ENCODE results near the gene TCN1. TPM values are rescaled to one million over a fixed set of nuclear protein-coding genes. Genes with fewer than 3 reads are reported as not detected.
"Not testable (repeated sequence)": the region's sequence is repeated elsewhere in the genome, so short reads cannot be mapped to it uniquely, and the experiment has no call there.

Gene TCN1
- total and polyA plus RNA-seq, 2 donors, result 1.4 to 2.1 TPM

- H3K4me3 ChIP-seq (ENCODE audit: low read length in 2 of 2), result no peak overlapping the region
- no peaks in the 10 kb centered on the region for H3K9me3 ChIP-seq (ENCODE audit: control insufficient read depth in 2 of 2, insufficient read depth in 1 of 2, low read length in 1 of 2)
- DNase-seq (ENCODE audit: low read depth in 6 of 9, low spot score in 9 of 9), result no peak
- H3K27me3 ChIP-seq (ENCODE audit: control insufficient read depth in 2 of 2, insufficient read depth in 1 of 2, low read length in 1 of 2), result no peaks in the 10 kb centered on the region
- no peaks in the 10 kb centered on the region for H3K36me3 ChIP-seq (ENCODE audit: control insufficient read depth in 2 of 2, insufficient read depth in 2 of 2, low read length in 1 of 2)
- WGBS, result 96% methylated on average over 1 of the region's 1 CpG
- H3K4me1 ChIP-seq (ENCODE audit: control insufficient read depth in 2 of 2, insufficient read depth in 2 of 2, low read length in 2 of 2), result no peaks in the 10 kb centered on the region
- H3K27ac ChIP-seq (ENCODE audit: low read depth in 1 of 2, low read length in 1 of 2), result no peak overlapping the region
These were observed 1.3 kb downstream of the TCN1 start for GRCh38 chr11:59865031-59865430.

GRCh38 chr11:59862252-59862651 is 4.0 kb downstream of the TCN1 start:
- Histone ChIP-seq H3K4me1 (ENCODE audit: control insufficient read depth in 2 of 2, insufficient read depth in 2 of 2, low read length in 2 of 2) (no peaks in the 10 kb centered on the region), H3K4me3 (ENCODE audit: low read length in 2 of 2) (no peak overlapping the region), H3K9me3 (ENCODE audit: control insufficient read depth in 2 of 2, insufficient read depth in 1 of 2, low read length in 1 of 2) (no peaks in the 10 kb centered on the region), H3K36me3 (ENCODE audit: control insufficient read depth in 2 of 2, insufficient read depth in 2 of 2, low read length in 1 of 2) (no peaks in the 10 kb centered on the region), H3K27me3 (ENCODE audit: control insufficient read depth in 2 of 2, insufficient read depth in 1 of 2, low read length in 1 of 2) (no peaks in the 10 kb centered on the region), H3K27ac (ENCODE audit: low read depth in 1 of 2, low read length in 1 of 2) (no peak overlapping the region)
- 87% methylated on average over 3 of the region's 3 CpGs for WGBS
- no peak for DNase-seq (ENCODE audit: low read depth in 6 of 9, low spot score in 9 of 9)

- Histone ChIP-seq H3K4me1 (ENCODE audit: control insufficient read depth in 2 of 2, insufficient read depth in 2 of 2, low read length in 2 of 2) (no peaks in the 10 kb centered on the region), H3K9me3 (ENCODE audit: control insufficient read depth in 2 of 2, insufficient read depth in 1 of 2, low read length in 1 of 2) (no peaks in the 10 kb centered on the region), H3K4me3 (ENCODE audit: low read length in 2 of 2) (no peak overlapping the region), H3K36me3 (ENCODE audit: control insufficient read depth in 2 of 2, insufficient read depth in 2 of 2, low read length in 1 of 2) (no peaks in the 10 kb centered on the region), H3K27ac (ENCODE audit: low read depth in 1 of 2, low read length in 1 of 2) (no peak overlapping the region), H3K27me3 (ENCODE audit: control insufficient read depth in 2 of 2, insufficient read depth in 1 of 2, low read length in 1 of 2) (no peaks in the 10 kb centered on the region)
- DNase-seq (ENCODE audit: low read depth in 6 of 9, low spot score in 9 of 9), result no peak
These were observed 6.6 kb downstream of the TCN1 start for GRCh38 chr11:59859673-59860072.

DNA sequence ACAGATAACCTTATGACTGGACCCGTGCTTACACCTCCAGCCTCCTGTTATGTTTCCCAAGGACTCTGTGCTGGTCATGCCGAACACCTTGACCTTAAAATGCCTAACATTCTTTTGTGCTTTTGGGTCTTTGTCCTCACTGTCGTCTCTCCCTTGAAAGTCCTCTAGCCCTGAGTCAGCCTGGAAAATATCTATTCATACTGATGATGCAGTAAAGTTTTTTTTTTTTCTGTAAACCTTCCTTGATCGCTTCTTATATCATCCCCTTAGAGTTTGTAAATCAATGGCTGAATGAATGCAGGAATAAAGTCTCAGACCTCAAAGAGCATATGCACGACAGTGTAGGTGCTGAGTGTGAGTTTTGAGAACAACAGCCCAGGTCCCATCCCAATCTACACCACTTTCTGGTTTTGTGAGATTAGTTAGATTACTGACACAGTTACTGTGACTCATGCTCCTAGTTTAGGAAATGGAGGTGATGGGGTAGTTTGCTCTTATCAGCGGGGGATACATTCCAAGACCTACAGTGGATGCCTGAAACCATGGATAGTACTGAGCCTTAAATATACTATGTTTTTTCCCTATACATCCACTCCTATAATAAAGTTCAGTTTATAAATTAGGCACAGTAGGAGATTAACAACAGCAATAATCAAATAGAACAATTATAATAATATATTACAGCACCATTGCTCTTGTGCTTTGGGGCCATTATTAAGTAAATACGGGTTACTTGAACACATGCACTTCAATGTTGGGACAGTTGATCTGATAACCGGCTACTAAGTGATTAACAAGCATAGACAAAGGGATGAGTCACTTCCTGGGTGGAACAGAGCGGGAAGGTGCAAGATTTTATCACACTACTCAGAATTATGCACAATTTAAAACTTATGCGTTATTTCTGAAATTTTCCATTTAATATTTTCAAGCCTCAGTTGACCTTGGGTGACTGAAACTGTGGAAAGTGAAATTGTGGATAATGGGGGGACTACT is 8.6 kb downstream of the TCN1 start:
- 91% methylated on average over 10 of the region's 10 CpGs for WGBS
- Histone ChIP-seq H3K27me3 (ENCODE audit: control insufficient read depth in 2 of 2, insufficient read depth in 1 of 2, low read length in 1 of 2) (no peaks in the 10 kb centered on the region), H3K9me3 (ENCODE audit: control insufficient read depth in 2 of 2, insufficient read depth in 1 of 2, low read length in 1 of 2) (no peaks in the 10 kb centered on the region), H3K27ac (ENCODE audit: low read depth in 1 of 2, low read length in 1 of 2) (no peak overlapping the region), H3K36me3 (ENCODE audit: control insufficient read depth in 2 of 2, insufficient read depth in 2 of 2, low read length in 1 of 2) (no peaks in the 10 kb centered on the region), H3K4me3 (ENCODE audit: low read length in 2 of 2) (no peak overlapping the region), H3K4me1 (ENCODE audit: control insufficient read depth in 2 of 2, insufficient read depth in 2 of 2, low read length in 2 of 2) (no peaks in the 10 kb centered on the region)
- no peak for DNase-seq (ENCODE audit: low read depth in 6 of 9, low spot score in 9 of 9)

DNA sequence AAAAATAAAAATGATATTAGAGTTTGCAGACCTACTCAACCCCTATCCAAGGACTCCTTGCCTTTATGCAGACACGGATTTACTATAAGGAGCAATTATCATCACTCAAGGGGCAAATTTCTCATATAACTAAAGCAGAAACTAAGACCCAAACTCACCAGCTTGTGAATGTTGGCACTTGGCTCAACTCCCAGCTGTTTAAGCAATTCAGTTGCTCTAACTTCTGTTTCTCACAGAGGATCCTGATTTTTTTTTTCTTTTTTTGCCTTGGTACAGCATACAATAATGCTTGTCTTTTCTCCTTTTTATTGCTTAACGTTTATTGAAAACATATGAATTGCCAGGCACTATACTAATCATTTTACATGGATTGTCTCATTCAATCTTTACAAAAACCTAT is 11.4 kb downstream of the TCN1 start:
- Histone ChIP-seq H3K4me3 (ENCODE audit: low read length in 2 of 2) (no peak overlapping the region), H3K27me3 (ENCODE audit: control insufficient read depth in 2 of 2, insufficient read depth in 1 of 2, low read length in 1 of 2) (no peaks in the 10 kb centered on the region), H3K4me1 (ENCODE audit: control insufficient read depth in 2 of 2, insufficient read depth in 2 of 2, low read length in 2 of 2) (no peaks in the 10 kb centered on the region), H3K36me3 (ENCODE audit: control insufficient read depth in 2 of 2, insufficient read depth in 2 of 2, low read length in 1 of 2) (no peaks in the 10 kb centered on the region), H3K9me3 (ENCODE audit: control insufficient read depth in 2 of 2, insufficient read depth in 1 of 2, low read length in 1 of 2) (no peaks in the 10 kb centered on the region), H3K27ac (ENCODE audit: low read depth in 1 of 2, low read length in 1 of 2) (no peak overlapping the region)
- DNase-seq (ENCODE audit: low read depth in 6 of 9, low spot score in 9 of 9), result no peak
- 77% methylated on average over 2 of the region's 2 CpGs for WGBS

- H3K27ac ChIP-seq (ENCODE audit: low read depth in 1 of 2, low read length in 1 of 2); H3K4me1 ChIP-seq (ENCODE audit: control insufficient read depth in 2 of 2, insufficient read depth in 2 of 2, low read length in 2 of 2); H3K27me3 ChIP-seq (ENCODE audit: control insufficient read depth in 2 of 2, insufficient read depth in 1 of 2, low read length in 1 of 2); H3K36me3 ChIP-seq (ENCODE audit: control insufficient read depth in 2 of 2, insufficient read depth in 2 of 2, low read length in 1 of 2); H3K9me3 ChIP-seq (ENCODE audit: control insufficient read depth in 2 of 2, insufficient read depth in 1 of 2, low read length in 1 of 2); H3K4me3 ChIP-seq (ENCODE audit: low read length in 2 of 2); DNase-seq (ENCODE audit: low read depth in 6 of 9, low spot score in 9 of 9): not testable (repeated sequence)
- 98% methylated on average over 5 of the region's 5 CpGs for WGBS
These were observed 14.9 kb downstream of the TCN1 start for GRCh38 chr11:59851416-59851815.

DNA sequence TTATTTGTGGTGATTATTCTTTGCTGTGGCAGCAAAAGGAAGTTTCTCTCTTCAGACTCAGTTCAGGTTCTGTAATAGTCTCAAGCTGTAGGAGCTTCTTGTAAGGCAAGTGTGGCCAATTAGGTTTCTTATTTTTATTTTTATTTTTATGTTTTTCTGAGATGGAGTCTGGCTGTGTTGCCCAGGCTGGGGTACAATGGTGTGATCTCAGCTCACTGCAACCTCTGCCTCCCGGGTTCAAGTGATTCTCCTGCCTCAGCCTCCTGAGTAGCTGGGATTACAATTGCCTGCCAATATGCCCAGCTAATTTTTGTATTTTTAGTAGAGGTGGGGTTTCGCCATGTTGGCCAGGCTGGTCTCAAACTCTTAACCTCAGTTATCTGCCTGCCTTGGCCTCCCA is 16.7 kb downstream of the TCN1 start:
- not testable (repeated sequence) for H3K27ac ChIP-seq (ENCODE audit: low read depth in 1 of 2, low read length in 1 of 2); DNase-seq (ENCODE audit: low read depth in 6 of 9, low spot score in 9 of 9); H3K27me3 ChIP-seq (ENCODE audit: control insufficient read depth in 2 of 2, insufficient read depth in 1 of 2, low read length in 1 of 2); H3K4me1 ChIP-seq (ENCODE audit: control insufficient read depth in 2 of 2, insufficient read depth in 2 of 2, low read length in 2 of 2); H3K4me3 ChIP-seq (ENCODE audit: low read length in 2 of 2); H3K36me3 ChIP-seq (ENCODE audit: control insufficient read depth in 2 of 2, insufficient read depth in 2 of 2, low read length in 1 of 2); H3K9me3 ChIP-seq (ENCODE audit: control insufficient read depth in 2 of 2, insufficient read depth in 1 of 2, low read length in 1 of 2)
- 95% methylated on average over 2 of the region's 2 CpGs for WGBS

- no peaks in the 10 kb centered on the region for H3K9me3 ChIP-seq (ENCODE audit: control insufficient read depth in 2 of 2, insufficient read depth in 1 of 2, low read length in 1 of 2)
- no peak overlapping the region for H3K27ac ChIP-seq (ENCODE audit: low read depth in 1 of 2, low read length in 1 of 2)
- H3K4me1 ChIP-seq (ENCODE audit: control insufficient read depth in 2 of 2, insufficient read depth in 2 of 2, low read length in 2 of 2), result no peaks in the 10 kb centered on the region
- H3K4me3 ChIP-seq (ENCODE audit: low read length in 2 of 2), result no peak overlapping the region
- no peaks in the 10 kb centered on the region for H3K27me3 ChIP-seq (ENCODE audit: control insufficient read depth in 2 of 2, insufficient read depth in 1 of 2, low read length in 1 of 2)
- no peak for DNase-seq (ENCODE audit: low read depth in 6 of 9, low spot score in 9 of 9)
- 63% methylated on average over 2 of the region's 2 CpGs for WGBS
- H3K36me3 ChIP-seq (ENCODE audit: control insufficient read depth in 2 of 2, insufficient read depth in 2 of 2, low read length in 1 of 2), result no peaks in the 10 kb centered on the region
These were observed 17.2 kb downstream of the TCN1 start for GRCh38 chr11:59849129-59849528.

DNA sequence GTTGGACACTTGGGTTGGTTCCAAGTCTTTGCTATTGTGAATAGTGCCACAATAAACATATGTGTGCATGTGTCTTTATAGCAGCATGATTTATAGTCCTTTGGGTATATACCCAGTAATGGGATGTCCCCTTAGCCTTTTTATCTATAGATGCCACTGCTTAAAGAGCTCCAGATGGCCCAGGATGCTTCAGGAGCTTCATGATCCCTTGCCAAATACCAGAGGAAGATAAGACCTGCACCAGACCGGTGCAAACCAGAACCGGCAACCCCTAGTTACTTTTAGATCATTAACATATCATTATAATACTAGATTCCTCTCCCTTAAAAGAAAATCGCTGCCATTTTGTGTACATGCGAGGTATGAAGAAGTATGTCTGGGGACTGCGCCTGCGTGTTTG is 17.8 kb downstream of the TCN1 start:
- 98% methylated on average over 6 of the region's 6 CpGs for WGBS
- H3K4me3 ChIP-seq (ENCODE audit: low read length in 2 of 2); H3K27ac ChIP-seq (ENCODE audit: low read depth in 1 of 2, low read length in 1 of 2); H3K4me1 ChIP-seq (ENCODE audit: control insufficient read depth in 2 of 2, insufficient read depth in 2 of 2, low read length in 2 of 2); H3K9me3 ChIP-seq (ENCODE audit: control insufficient read depth in 2 of 2, insufficient read depth in 1 of 2, low read length in 1 of 2); DNase-seq (ENCODE audit: low read depth in 6 of 9, low spot score in 9 of 9); H3K27me3 ChIP-seq (ENCODE audit: control insufficient read depth in 2 of 2, insufficient read depth in 1 of 2, low read length in 1 of 2); H3K36me3 ChIP-seq (ENCODE audit: control insufficient read depth in 2 of 2, insufficient read depth in 2 of 2, low read length in 1 of 2): not testable (repeated sequence)

Measured in thymus (tissue), 11 donors.